Keratinocyte (primary cell): ENCODE measurements around the gene ANKRD53. TPM values are rescaled to one million over a fixed set of nuclear protein-coding genes. Genes with fewer than 3 reads are reported as not detected.

Source experiments
- DNase-seq: peaks from one replicate; pipeline ENCODE4 v3.0.0-alpha.2; 2011; ENCODE audit warnings: low read depth, missing footprints, low spot score
- FAIRE-seq: peaks from 2 replicates; lab custom pipeline; 2011; peaks lifted over from hg19 to GRCh38; lab: Jason Lieb, UNC
- H2AFZ ChIP-seq: 2 replicates; pipeline ENCODE4 v1.6.0; 2012; ENCODE audit warnings: low read length, control low read depth, inconsistent platforms; ENCODE audit not compliant: control insufficient read depth
- H3K27ac ChIP-seq: 2 replicates; pipeline ENCODE4 v1.5.1; 2011; ENCODE audit warnings: low read length; ENCODE audit not compliant: control insufficient read depth, insufficient read depth
- H3K27me3 ChIP-seq: 3 replicates; pipeline ENCODE4 v1.6.0; 2011; ENCODE audit warnings: low read length; ENCODE audit not compliant: control insufficient read depth, insufficient read depth; ENCODE audit errors: extremely low read depth
- H3K36me3 ChIP-seq, 2 experiments: 2 replicates in 1 of 2; 3 replicates in 1 of 2; pipeline ENCODE4 v1.5.1; 2011; ENCODE audit warnings: low read length in 2 of 2, mild to moderate bottlenecking in 1 of 2; ENCODE audit not compliant: control insufficient read depth in 2 of 2, insufficient read depth in 2 of 2; ENCODE audit errors: extremely low read depth in 1 of 2
- H3K4me1 ChIP-seq: 3 replicates; pipeline ENCODE4 v1.5.1; 2011; ENCODE audit warnings: low read length; ENCODE audit not compliant: control insufficient read depth, insufficient read depth; ENCODE audit errors: extremely low read depth
- H3K4me2 ChIP-seq: 3 replicates; pipeline ENCODE4 v1.6.0; 2011; ENCODE audit warnings: low read depth, low read length; ENCODE audit not compliant: control insufficient read depth, insufficient read depth; ENCODE audit errors: extremely low read depth
- H3K4me3 ChIP-seq, 3 experiments: fragments of 200-600 bp in 1 of 3; sonication (generic) in 1 of 3; 2 replicates in 2 of 3; 3 replicates in 1 of 3; pipeline ENCODE4 v1.5.1; 2011 to 2016; ENCODE audit warnings: low read length in 3 of 3, mild to moderate bottlenecking in 3 of 3, control low read depth in 2 of 3, inconsistent platforms in 1 of 3, low read depth in 1 of 3, mixed read lengths in 1 of 3, mixed run types in 1 of 3, moderate library complexity in 1 of 3; ENCODE audit not compliant: control insufficient read depth in 2 of 3, insufficient read depth in 2 of 3; ENCODE audit errors: extremely low read depth in 1 of 3
- H3K79me2 ChIP-seq: 2 replicates; pipeline ENCODE4 v1.6.0; 2012; ENCODE audit warnings: low read length; ENCODE audit not compliant: control insufficient read depth, insufficient read depth
- H3K9ac ChIP-seq: 3 replicates; pipeline ENCODE4 v1.6.0; 2011; ENCODE audit warnings: low read length; ENCODE audit not compliant: control insufficient read depth, insufficient read depth; ENCODE audit errors: extremely low read depth
- H3K9me1 ChIP-seq: 3 replicates; pipeline ENCODE4 v1.6.0; 2011; ENCODE audit warnings: low read length; ENCODE audit not compliant: control insufficient read depth, insufficient read depth; ENCODE audit errors: extremely low read depth
- H3K9me3 ChIP-seq: 2 replicates; pipeline ENCODE4 v1.5.1; 2012; ENCODE audit warnings: low read depth, low read length; ENCODE audit not compliant: control insufficient read depth
- H4K20me1 ChIP-seq: 3 replicates; pipeline ENCODE4 v1.6.0; 2011; ENCODE audit warnings: low read length; ENCODE audit not compliant: control insufficient read depth, insufficient read depth; ENCODE audit errors: extremely low read depth
- EZH2 ChIP-seq: IDR thresholded peaks from one replicate; pipeline ENCODE4 v1.6.1; 2012; ENCODE audit warnings: inconsistent platforms, mild to moderate bottlenecking, low read length, moderate library complexity
- dilution Hi-C: fragments of 300-500 bp; cut with MboI; formaldehyde crosslinking; loops from one replicate; pipeline ENCODE4 v1.7.0; 2020; ENCODE audit warnings: low sequenced_read_pairs; ENCODE audit not compliant: extremely low pct_ligation_motif_present
- polyA plus RNA-seq, 5 experiments: library from polyadenylated mRNA; depleted of rRNA in 3 of 5; stranded (reverse) in 3 of 5; stranded (forward) in 1 of 5; unstranded in 1 of 5; fragments of >200 nt; gene quantifications; 1 replicate in 1 of 5; 2 replicates in 3 of 5; 3 replicates in 1 of 5; pipeline versions ENCODE4 v1.2.1 to v1.2.3, GENCODE V29; 2011 to 2012; ENCODE audit warnings: missing spikeins in 2 of 5, low read depth in 1 of 5, low replicate concordance in 1 of 5
- TF ChIP-seq, protein P1 (sequence below), 3 experiments: IDR thresholded peaks in 1 of 3; conservative IDR thresholded peaks in 1 of 3; optimal IDR thresholded peaks in 1 of 3; 2 replicates in 2 of 3; 3 replicates in 1 of 3; pipeline versions ENCODE3 to v1.5.1; 2011; ENCODE audit warnings: low read length in 3 of 3, mild to moderate bottlenecking in 3 of 3, moderate library complexity in 2 of 3, control low read depth in 1 of 3, inconsistent platforms in 1 of 3; ENCODE audit not compliant: insufficient read depth in 2 of 3; ENCODE audit errors: extremely low read depth in 1 of 3

The ANKRD53 gene
- polyA plus RNA-seq, 1 donor (not counting 4 experiments of a cell fraction or from before 2014, with no cell fraction given), result not detected

DNA sequence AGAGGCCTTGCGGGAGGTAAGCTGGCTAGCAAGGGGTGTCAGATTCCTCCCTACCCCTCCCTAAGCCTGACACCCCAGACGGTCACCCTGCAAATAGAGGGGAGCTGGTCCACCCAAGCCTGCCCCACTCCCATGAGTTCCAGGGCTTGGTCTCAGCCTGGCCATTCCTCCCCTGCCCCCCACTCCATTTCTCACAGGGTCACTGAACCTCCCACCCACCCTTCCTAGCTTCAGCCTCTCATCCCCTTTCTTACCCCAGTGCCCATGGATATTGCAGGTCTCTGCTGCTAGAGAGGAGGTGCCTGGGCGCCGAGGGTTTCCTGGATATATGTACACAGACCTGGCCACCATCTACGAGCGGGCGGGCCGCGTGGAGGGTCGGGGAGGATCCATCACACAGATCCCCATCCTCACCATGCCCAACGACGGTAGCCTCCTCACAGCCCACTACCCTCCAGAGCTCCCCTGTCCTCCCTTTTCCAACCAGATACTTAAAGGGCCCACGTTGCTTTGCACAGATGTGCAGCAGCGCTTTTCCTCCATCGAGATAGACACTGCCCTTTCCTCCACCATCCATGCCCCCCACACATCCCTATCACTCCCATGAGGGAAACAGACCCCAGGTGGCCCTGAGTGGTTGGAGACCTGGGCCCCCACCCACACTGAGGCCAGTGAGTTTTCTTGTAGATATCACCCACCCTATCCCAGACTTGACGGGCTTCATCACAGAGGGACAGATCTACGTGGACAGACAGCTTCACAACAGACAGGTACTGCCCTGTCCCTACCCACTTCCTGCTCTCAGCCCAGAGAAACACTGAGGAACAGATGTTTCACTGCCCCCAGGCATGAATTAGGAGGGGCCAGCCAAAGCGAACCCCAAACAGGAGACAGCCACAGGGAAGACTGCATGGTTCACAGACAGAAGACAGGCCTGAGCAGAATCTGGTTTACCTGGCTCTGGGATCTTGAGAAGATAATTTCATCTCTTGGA lies 15.2 kb upstream of the ANKRD53 start:
- dilution Hi-C loops, result no loop called here
- no peak for FAIRE-seq
- peaks cover 19% of the 10 kb centered on the region for H3K27me3 ChIP-seq

DNA sequence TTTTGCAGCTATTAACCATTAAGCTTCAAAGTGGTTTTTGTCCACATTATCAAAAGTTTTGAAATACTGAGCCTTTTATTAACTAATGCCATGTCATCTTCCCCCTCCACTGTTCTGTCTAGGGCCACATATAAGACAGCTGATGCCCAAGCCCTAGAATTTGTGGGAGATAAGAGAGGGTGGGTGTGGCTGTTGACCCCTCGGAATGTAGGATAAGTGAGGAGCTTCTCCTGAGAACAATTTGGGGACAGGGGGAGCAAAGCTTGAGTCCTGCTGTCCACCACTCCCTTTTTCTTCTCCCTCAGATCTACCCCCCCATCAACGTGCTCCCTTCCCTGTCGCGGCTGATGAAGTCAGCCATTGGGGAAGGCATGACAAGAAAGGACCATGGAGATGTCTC lies 14.3 kb upstream of the ANKRD53 start:
- DNase-seq, result no peak
- no peaks in the 10 kb centered on the region for H3K9me3 ChIP-seq
- H4K20me1 ChIP-seq, result no peaks in the 10 kb centered on the region
- no peaks in the 10 kb centered on the region for H3K79me2 ChIP-seq
- no peak for TF ChIP-seq EZH2
- TF ChIP-seq, protein P1, sequence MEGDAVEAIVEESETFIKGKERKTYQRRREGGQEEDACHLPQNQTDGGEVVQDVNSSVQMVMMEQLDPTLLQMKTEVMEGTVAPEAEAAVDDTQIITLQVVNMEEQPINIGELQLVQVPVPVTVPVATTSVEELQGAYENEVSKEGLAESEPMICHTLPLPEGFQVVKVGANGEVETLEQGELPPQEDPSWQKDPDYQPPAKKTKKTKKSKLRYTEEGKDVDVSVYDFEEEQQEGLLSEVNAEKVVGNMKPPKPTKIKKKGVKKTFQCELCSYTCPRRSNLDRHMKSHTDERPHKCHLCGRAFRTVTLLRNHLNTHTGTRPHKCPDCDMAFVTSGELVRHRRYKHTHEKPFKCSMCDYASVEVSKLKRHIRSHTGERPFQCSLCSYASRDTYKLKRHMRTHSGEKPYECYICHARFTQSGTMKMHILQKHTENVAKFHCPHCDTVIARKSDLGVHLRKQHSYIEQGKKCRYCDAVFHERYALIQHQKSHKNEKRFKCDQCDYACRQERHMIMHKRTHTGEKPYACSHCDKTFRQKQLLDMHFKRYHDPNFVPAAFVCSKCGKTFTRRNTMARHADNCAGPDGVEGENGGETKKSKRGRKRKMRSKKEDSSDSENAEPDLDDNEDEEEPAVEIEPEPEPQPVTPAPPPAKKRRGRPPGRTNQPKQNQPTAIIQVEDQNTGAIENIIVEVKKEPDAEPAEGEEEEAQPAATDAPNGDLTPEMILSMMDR (optimal IDR thresholded peaks at IDR 0.05 in 1 of 3, IDR thresholded peaks at IDR 0.05 in 1 of 3, conservative IDR thresholded peaks at IDR 0.05 in 1 of 3; ENCODE audit: extremely low read depth in 1 of 3, insufficient read depth in 2 of 3, low read length in 3 of 3), result no peak
- no peak overlapping the region for H3K4me3 ChIP-seq
- no peak for FAIRE-seq
- peaks cover 14% of the 10 kb centered on the region for H3K27me3 ChIP-seq
- H3K9ac ChIP-seq, result no peak overlapping the region
- H3K4me2 ChIP-seq, result no peak overlapping the region
- no peaks in the 10 kb centered on the region for H3K36me3 ChIP-seq
- H3K27ac ChIP-seq, result no peak overlapping the region
- no peaks in the 10 kb centered on the region for H3K9me1 ChIP-seq
- peaks cover 10% of the 10 kb centered on the region for H3K4me1 ChIP-seq
- no peak overlapping the region for H2AFZ ChIP-seq
- dilution Hi-C loops, result no loop called here

More for the DNA sequence above, 15.2 kb upstream of the ANKRD53 start:
- H3K27ac ChIP-seq, result no peak overlapping the region
- H3K9me3 ChIP-seq, result no peaks in the 10 kb centered on the region
- H4K20me1 ChIP-seq, result no peaks in the 10 kb centered on the region
- no peak for TF ChIP-seq EZH2
- TF ChIP-seq, protein P1 (optimal IDR thresholded peaks at IDR 0.05 in 1 of 3, IDR thresholded peaks at IDR 0.05 in 1 of 3, conservative IDR thresholded peaks at IDR 0.05 in 1 of 3; ENCODE audit: extremely low read depth in 1 of 3, insufficient read depth in 2 of 3, low read length in 3 of 3), result no peak
- DNase-seq, result no peak
- no peaks in the 10 kb centered on the region for H3K79me2 ChIP-seq
- no peak overlapping the region for H2AFZ ChIP-seq
- no peak overlapping the region for H3K4me3 ChIP-seq
- H3K9ac ChIP-seq, result no peak overlapping the region
- H3K4me1 ChIP-seq, result peaks cover 10% of the 10 kb centered on the region
- no peaks in the 10 kb centered on the region for H3K36me3 ChIP-seq
- no peaks in the 10 kb centered on the region for H3K9me1 ChIP-seq
- no peak overlapping the region for H3K4me2 ChIP-seq
